Measurements from ENCODE around the gene CCL16.

The CCL16 gene

GRCh38 chr17:35936063-35936462 is 45.2 kb downstream of the CCL16 start:
- DNase-seq (ENCODE audit: low read depth in 2 of 2) = no peak

- DNase-seq (ENCODE audit: low read depth in 2 of 2) = no peak
These were observed 46.5 kb downstream of the CCL16 start for GRCh38 chr17:35934760-35935159.

GRCh38 chr17:35932586-35932985 is 48.7 kb downstream of the CCL16 start:
- no peak for DNase-seq (ENCODE audit: low read depth in 2 of 2)

- no peak for DNase-seq (ENCODE audit: low read depth in 2 of 2)
These were observed 49.4 kb downstream of the CCL16 start for GRCh38 chr17:35931794-35932425.

GRCh38 chr17:35930211-35931065 is 50.9 kb downstream of the CCL16 start, which contains the start of gene RDM1:
TSS of gene RDM1 (minus strand) at chr17:35930773. CDS start at chr17:35930727, 46 bp downstream.
- DNase-seq (ENCODE audit: low read depth in 2 of 2) = peak; percentile 15 to 21

GRCh38 chr17:35927714-35928113 is 53.6 kb downstream of the CCL16 start:
- no peak for DNase-seq (ENCODE audit: low read depth in 2 of 2)
